ENCODE measurements around the gene CLASRP. TPM values are rescaled to one million over a fixed set of nuclear protein-coding genes. Genes with fewer than 3 reads are reported as not detected.
A peak's percentile ranks its signal among the peaks of the same experiment; 100 is the strongest.

Gene CLASRP
- total and polyA plus RNA-seq, 2 experiments from 2014 or later = 41.7 to 149 TPM

DNA sequence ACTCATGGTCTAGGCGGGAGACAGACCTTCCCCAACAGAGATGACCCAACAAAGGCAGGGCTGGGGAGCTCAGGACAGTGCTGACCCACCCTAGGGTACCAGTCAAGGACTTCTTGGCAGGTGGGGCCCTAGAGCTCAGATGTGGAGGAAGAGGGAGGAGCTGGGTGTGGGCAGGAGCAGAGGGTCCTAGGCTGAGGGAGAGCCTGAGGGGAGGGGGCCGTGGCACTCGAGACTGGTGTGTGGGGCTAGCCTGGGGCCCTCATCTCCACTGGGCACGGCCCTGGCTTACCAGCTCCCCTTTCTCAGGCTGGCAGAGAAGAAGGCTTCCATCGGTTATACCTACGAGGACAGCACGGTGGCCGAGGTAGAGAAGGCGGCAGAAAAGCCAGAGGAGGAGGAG lies 18.6 kb downstream of the CLASRP start:
- TF ChIP-seq, protein P1, sequence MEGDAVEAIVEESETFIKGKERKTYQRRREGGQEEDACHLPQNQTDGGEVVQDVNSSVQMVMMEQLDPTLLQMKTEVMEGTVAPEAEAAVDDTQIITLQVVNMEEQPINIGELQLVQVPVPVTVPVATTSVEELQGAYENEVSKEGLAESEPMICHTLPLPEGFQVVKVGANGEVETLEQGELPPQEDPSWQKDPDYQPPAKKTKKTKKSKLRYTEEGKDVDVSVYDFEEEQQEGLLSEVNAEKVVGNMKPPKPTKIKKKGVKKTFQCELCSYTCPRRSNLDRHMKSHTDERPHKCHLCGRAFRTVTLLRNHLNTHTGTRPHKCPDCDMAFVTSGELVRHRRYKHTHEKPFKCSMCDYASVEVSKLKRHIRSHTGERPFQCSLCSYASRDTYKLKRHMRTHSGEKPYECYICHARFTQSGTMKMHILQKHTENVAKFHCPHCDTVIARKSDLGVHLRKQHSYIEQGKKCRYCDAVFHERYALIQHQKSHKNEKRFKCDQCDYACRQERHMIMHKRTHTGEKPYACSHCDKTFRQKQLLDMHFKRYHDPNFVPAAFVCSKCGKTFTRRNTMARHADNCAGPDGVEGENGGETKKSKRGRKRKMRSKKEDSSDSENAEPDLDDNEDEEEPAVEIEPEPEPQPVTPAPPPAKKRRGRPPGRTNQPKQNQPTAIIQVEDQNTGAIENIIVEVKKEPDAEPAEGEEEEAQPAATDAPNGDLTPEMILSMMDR (IDR thresholded peaks at IDR 0.05; ENCODE audit: low read depth, low read length) = no peak
- Histone ChIP-seq H3K9me3 (ENCODE audit: low read depth) (no peaks in the 10 kb centered on the region), H3K4me3 (no peak overlapping the region), H3K4me1 (ENCODE audit: low read depth) (no peaks in the 10 kb centered on the region), H3K27ac (no peak overlapping the region), H3K36me3 (peaks cover 50% of the 10 kb centered on the region), H3K27me3 (no peaks in the 10 kb centered on the region)
- DNase-seq (ENCODE audit: low read depth in 1 of 2, low spot score in 1 of 2) = no peak

DNA sequence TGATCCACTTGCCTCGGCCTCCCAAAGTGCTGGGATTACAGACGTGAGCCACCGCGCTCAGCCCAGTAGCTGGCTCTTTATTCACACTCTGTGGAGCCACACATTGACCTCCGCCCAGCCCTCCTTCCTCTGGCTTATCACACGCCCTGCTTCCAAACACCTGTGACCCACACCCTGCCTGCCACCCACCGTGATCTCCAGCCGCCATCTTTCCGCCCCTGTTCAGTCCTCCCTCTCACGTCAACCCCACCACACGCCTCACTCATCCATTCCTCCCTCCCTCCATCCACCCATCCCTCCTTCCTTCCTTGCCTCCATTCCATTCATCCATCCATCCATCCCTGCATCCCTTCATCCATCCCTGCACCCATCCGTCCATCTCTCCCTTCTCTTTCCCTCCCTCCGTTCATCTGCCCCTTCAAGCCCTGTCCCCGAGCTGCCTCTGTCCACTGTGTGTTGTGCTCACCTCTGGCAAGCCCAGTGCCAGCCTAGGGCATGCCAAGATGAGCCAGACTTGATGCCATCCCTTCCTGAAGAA lies 19.8 kb downstream of the CLASRP start:
- H3K4me3 ChIP-seq = no peak overlapping the region
- no peaks in the 10 kb centered on the region for H3K4me1 ChIP-seq (ENCODE audit: low read depth)
- no peak for DNase-seq (ENCODE audit: low read depth in 1 of 2, low spot score in 1 of 2)
- peaks cover 49% of the 10 kb centered on the region for H3K36me3 ChIP-seq
- H3K27me3 ChIP-seq = no peaks in the 10 kb centered on the region
- TF ChIP-seq, protein P1 (IDR thresholded peaks at IDR 0.05; ENCODE audit: low read depth, low read length) = no peak
- H3K27ac ChIP-seq = no peak overlapping the region
- no peaks in the 10 kb centered on the region for H3K9me3 ChIP-seq (ENCODE audit: low read depth)

DNA sequence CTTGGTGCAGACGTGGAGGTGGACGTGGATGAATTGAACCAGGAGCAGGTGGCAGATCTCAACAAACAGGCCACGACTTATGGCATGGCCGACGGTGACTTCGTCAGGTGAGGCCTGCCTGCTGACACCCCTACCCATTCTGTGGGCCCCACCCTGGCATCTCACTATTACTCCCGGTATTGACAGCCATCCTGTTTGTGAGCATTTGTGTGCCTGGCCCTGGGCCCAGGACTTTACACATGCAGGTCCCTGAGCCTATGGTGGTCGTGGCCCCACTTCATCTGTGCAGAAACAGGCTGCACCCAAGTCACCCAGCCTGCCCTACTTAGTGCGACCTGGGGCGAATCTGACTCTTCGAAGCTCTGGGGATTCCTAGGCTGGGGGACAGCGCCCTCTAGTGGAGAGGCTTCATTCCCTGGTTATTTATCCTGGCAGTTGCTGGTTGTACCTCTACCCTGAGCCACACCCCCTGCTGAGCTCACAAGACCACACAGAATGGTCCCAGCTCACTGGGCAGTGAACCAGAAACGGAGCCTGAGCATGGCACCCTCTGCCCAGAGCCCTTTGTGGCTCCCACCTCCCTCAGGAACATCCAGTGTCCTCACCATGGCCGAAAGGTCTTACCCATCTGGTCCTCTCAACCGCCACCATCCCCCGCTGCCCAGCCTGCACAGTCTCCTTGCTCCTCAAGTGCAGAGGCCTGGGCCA lies 20.6 kb downstream of the CLASRP start:
- Histone ChIP-seq H3K9me3 (ENCODE audit: low read depth) (no peaks in the 10 kb centered on the region), H3K4me1 (ENCODE audit: low read depth) (no peaks in the 10 kb centered on the region), H3K4me3 (no peak overlapping the region), H3K36me3 (peaks cover 54% of the 10 kb centered on the region), H3K27ac (no peak overlapping the region), H3K27me3 (no peaks in the 10 kb centered on the region)
- TF ChIP-seq, protein P1 (IDR thresholded peaks at IDR 0.05; ENCODE audit: low read depth, low read length) = peak; percentile 86
- DNase-seq (ENCODE audit: low read depth in 1 of 2, low spot score in 1 of 2) = peak; percentile 81 to 87

DNA sequence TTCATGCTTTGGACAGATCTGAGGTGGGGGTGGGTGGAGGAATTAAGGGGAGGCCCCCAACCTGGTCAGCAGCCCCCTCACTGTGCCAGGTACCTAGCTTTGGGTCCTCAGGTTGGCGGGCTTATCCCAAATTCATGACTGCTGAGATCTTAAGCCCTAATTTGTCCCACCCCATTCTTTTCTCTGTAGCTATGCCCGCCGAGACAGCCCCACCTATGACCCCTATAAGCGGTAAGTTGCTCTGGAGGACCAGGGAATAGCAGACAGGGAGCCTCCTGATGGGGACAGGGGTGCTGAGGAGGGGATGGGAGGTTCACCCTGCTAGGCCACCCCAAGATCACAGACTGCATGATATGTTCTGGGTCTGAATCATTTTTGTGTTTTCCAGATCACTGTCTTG lies 23.1 kb downstream of the CLASRP start:
- H3K27me3 ChIP-seq = no peaks in the 10 kb centered on the region
- H3K4me3 ChIP-seq = no peak overlapping the region
- DNase-seq (ENCODE audit: low read depth in 1 of 2, low spot score in 1 of 2) = no peak
- no peaks in the 10 kb centered on the region for H3K9me3 ChIP-seq (ENCODE audit: low read depth)
- H3K27ac ChIP-seq = no peak overlapping the region
- peaks cover 50% of the 10 kb centered on the region for H3K36me3 ChIP-seq
- H3K4me1 ChIP-seq (ENCODE audit: low read depth) = no peaks in the 10 kb centered on the region
- TF ChIP-seq, protein P1 (IDR thresholded peaks at IDR 0.05; ENCODE audit: low read depth, low read length) = no peak

DNA sequence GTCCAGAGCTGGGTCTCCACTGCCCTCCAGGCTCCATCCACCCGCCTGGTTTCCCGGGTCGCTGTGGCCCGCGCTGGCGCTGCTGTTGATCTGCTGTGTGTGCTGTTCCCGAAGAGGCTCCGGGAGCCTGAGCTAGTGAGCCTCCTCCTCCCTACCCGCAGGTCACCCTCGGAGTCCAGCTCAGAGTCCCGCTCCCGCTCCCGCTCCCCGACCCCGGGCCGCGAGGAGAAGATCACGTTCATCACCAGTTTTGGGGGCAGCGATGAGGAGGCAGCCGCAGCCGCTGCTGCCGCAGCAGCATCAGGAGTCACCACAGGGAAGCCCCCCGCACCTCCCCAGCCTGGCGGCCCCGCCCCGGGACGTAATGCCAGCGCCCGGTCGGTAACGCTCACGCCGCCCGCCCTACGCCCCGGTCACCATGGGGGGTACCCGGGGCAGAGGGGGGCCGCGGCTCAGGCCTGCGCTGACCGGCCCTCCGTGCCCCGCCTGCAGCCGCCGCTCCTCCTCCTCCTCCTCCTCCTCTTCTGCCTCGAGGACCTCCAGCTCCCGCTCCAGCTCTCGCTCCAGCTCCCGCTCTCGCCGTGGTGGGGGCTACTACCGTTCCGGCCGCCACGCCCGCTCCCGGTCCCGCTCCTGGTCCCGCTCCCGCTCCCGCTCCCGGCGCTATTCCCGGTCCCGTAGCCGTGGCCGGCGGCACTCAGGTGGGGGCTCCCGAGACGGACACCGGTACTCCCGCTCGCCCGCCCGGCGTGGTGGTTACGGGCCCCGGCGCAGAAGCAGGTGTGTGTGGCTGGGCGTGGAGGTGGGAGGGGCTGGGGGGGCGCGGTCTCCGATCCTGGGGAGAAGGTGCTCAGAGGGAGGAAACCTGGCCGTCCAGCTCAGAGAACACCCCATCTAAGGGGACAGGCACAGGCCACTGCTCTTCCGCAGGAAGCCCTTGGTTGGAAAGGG lies 25.3 kb downstream of the CLASRP start:
- Histone ChIP-seq H3K4me1 (ENCODE audit: low read depth) (no peaks in the 10 kb centered on the region), H3K36me3 (peaks cover 41% of the 10 kb centered on the region), H3K9me3 (ENCODE audit: low read depth) (no peaks in the 10 kb centered on the region), H3K27me3 (no peaks in the 10 kb centered on the region), H3K27ac (no peak overlapping the region), H3K4me3 (no peak overlapping the region)
- DNase-seq (ENCODE audit: low read depth in 1 of 2, low spot score in 1 of 2) = no peak
- TF ChIP-seq, protein P1 (IDR thresholded peaks at IDR 0.05; ENCODE audit: low read depth, low read length) = no peak
